ENCODE data around the gene TNRC6C.

TNRC6C gene

DNA sequence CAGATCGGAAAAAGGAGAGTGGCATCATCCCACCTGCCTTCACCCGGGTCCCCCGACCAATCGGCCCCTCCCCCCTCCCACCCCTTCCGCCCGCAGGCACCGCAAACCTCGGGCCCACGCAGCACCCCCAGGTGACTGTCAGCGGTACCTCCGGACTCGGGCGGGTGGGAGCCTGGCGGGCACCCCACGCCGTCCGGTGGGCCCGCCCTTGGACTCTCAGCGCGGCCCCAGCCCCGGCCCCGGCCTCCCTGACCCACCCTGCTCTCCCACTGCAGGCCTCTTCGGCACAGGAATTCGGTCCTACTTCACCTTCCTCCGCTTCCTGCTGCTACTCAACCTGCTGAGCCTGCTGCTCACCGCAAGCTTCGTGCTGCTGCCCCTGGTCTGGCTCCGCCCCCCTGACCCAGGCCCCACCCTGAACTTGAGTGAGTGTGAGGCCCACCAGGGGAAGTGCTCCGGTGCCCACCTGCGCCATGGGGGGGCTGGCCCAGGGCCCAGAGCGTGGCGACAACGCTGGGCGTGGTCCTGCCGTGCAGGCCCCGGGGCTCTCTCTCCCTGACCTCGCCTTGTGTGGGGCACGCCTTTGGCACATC is 173.7 kb downstream of the TNRC6C start:
- TF ChIP-seq, protein P1, sequence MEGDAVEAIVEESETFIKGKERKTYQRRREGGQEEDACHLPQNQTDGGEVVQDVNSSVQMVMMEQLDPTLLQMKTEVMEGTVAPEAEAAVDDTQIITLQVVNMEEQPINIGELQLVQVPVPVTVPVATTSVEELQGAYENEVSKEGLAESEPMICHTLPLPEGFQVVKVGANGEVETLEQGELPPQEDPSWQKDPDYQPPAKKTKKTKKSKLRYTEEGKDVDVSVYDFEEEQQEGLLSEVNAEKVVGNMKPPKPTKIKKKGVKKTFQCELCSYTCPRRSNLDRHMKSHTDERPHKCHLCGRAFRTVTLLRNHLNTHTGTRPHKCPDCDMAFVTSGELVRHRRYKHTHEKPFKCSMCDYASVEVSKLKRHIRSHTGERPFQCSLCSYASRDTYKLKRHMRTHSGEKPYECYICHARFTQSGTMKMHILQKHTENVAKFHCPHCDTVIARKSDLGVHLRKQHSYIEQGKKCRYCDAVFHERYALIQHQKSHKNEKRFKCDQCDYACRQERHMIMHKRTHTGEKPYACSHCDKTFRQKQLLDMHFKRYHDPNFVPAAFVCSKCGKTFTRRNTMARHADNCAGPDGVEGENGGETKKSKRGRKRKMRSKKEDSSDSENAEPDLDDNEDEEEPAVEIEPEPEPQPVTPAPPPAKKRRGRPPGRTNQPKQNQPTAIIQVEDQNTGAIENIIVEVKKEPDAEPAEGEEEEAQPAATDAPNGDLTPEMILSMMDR (IDR thresholded peaks at IDR 0.05; ENCODE audit: insufficient read depth, low read depth, low read length, missing control alignments) = no peak
- H3K4me3 ChIP-seq (ENCODE audit: low read length) = peak overlapping the region; percentile 14
- DNase-seq (ENCODE audit: low read depth) = peak; percentile 60

DNA sequence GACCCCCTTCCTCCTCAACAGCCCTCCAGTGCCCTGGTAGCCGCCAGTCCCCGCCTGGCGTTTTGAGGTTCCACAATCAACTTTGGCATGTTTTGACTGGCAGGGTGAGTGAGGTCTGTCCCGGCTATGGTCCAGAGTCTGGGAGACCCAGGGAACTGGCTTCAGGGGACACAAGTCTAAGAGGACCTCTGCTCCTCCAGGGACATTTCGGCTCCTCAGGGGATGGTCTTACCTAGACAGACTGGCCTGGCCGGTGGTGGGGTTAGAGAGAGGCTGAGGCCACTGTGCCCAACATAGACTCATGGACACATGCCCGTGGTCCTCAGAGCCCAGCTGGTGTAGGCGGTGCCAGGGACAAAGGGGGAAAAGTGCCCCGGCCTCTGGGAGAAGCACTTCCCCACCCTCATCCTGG is 174.3 kb downstream of the TNRC6C start:
- TF ChIP-seq, protein P1 (IDR thresholded peaks at IDR 0.05; ENCODE audit: insufficient read depth, low read depth, low read length, missing control alignments) = no peak
- DNase-seq (ENCODE audit: low read depth) = no peak

DNA sequence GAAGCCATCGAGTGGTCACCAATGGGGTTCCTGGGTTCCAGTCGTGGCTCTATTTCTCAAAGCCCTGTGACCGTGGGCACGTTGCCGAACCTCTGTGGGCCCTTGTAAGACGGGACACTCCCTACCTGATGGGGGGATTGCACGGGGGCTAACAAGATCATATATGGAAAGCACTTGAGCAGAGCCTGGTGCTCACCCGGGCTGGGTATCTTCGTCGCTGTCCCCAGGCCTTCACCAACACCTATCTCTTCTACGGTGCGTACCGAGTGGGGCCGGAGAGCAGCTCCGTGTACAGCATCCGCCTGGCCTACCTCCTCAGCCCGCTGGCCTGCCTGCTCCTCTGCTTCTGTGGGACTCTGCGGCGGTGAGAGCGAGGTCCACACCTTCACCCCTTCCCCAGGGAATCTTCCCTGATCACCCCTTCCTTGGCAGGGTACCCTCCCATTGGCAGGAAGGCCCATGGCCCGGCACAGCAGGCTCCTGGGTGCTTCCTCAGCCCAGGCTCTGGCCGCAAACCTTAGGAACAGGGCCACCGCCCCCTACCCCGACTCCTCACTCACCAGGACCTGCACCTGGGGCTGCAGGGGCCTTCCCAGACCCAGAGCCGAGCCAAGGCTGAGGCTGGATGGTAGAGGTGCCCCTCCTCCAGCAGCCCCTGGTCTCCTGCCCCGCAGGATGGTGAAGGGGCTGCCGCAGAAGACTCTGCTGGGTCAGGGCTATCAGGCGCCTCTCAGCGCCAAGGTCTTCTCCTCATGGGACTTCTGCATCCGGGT is 174.9 kb downstream of the TNRC6C start:
- H3K4me3 ChIP-seq (ENCODE audit: low read length) = no peak overlapping the region
- TF ChIP-seq, protein P1 (IDR thresholded peaks at IDR 0.05; ENCODE audit: insufficient read depth, low read depth, low read length, missing control alignments) = no peak
- no peak for DNase-seq (ENCODE audit: low read depth)

More for the DNA sequence above, 174.3 kb downstream of the TNRC6C start:
- H3K4me3 ChIP-seq (ENCODE audit: low read length) = no peak overlapping the region

DNA sequence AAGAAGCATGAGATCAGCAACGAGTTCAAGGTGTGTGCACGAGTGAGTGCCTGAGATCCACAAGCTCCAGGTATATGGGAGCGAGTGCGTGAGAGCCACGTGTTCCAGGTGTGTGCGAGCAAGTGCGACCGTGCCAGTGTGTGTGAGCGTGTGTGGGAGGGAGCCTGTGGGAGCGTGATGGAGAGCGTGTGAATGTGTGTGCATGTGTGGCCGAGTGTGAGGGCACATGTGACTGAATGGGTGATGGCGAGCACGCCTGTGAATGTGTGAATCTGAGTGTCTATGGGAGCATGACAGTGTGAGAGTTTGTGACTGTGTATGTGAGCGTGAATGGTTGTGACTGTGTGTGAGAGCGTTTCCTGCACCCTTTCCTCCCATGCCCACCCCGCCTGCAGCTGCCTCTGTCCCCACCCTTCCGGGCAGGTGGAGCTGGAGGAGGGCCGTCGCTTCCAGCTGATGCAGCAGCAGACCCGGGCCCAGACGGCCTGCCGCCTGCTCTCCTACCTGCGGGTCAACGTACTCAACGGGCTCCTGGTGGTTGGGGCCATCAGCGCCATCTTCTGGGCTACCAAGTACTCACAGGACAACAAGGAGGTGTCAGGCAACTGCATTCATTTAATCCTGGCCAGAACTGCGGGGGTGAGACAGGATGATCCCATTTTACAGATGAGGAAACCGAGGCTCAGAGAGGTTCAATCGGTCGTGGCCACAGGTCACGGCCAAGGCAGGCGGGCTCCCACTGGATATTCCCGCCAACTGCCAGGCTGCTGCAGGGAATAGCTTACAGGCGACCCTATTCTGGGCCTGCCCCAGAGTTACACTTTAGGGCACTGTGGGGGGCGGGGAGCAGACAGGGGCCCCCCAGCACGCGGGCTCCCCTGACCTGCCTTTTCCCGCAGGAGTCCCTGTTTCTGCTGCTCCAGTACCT is 175.7 kb downstream of the TNRC6C start:
- no peak overlapping the region for H3K4me3 ChIP-seq (ENCODE audit: low read length)
- DNase-seq (ENCODE audit: low read depth) = peak; percentile 78
- TF ChIP-seq, protein P1 (IDR thresholded peaks at IDR 0.05; ENCODE audit: insufficient read depth, low read depth, low read length, missing control alignments) = peak; percentile 67

DNA sequence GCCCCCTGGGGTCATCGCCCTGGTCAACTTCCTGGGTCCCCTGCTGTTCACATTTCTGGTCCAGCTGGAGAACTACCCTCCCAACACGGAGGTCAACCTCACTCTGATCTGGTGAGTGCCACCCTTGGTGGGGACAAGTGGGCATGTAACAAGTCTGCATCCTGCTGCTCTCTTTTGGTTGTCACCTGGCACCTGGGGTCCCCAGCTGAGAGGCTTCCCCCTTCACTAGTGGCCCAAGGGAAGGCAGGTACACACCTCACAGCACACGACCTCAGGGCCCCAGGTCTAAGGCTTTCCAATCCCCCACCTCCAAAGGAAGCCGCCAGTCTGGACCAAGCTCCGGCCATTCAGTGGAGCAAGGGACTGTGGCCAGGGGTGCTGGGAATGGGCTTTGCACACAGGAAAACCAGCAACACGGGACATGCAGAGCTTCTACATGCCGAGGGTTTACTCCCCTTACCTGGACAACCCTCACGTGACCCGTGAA is 176.4 kb downstream of the TNRC6C start:
- TF ChIP-seq, protein P1 (IDR thresholded peaks at IDR 0.05; ENCODE audit: insufficient read depth, low read depth, low read length, missing control alignments) = no peak
- H3K4me3 ChIP-seq (ENCODE audit: low read length) = no peak overlapping the region
- DNase-seq (ENCODE audit: low read depth) = no peak

DNA sequence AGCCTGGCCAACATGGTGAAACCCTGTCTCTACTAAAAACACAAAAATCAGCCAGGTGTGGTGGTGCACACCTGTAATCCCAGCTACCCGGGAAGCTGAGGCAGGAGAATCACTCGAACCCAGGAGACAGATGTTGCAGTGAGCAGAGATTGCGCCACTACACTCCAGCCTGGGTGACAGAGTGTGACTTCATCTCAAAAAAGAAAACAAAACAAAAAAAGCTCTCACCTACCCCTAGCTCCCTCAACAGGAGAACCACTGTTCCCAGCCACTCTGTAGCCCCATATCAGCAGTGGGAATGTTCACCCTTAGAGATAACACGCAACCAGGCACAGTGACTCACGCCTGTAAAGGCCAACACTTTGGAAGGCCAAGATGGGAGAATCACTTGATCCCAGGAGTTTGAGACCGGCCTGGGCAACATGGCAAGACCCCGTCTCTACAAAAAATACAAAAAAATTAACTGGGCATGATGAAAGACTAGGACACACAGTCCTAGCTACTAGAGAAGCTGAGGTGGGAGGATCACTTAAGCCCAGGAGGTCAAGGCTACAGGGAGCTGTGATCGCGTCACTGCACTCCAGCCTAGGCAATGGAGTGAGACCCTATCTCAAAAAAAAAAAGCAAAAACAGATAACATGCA is 177.5 kb downstream of the TNRC6C start:
- TF ChIP-seq, protein P1 (IDR thresholded peaks at IDR 0.05; ENCODE audit: insufficient read depth, low read depth, low read length, missing control alignments) = no peak
- no peak for DNase-seq (ENCODE audit: low read depth)
- H3K4me3 ChIP-seq (ENCODE audit: low read length) = no peak overlapping the region
